Measurements from ENCODE around the gene FOXN3. TPM values are rescaled to one million over a fixed set of nuclear protein-coding genes. Genes with fewer than 3 reads are reported as not detected.

The FOXN3 gene
- total RNA-seq, 1 donor from 2014 or later: 41.4 TPM

- peaks cover 3% of the 10 kb centered on the region for H3K36me3 Mint-ChIP-seq (ENCODE audit: low read depth)
- no peak overlapping the region for H3K27ac Mint-ChIP-seq (ENCODE audit: unreplicated experiment)
- no peak for TF ChIP-seq CTCF (conservative IDR thresholded peaks at IDR 0.05)
- no peaks in the 10 kb centered on the region for H3K27me3 Mint-ChIP-seq (ENCODE audit: low read depth)
- no peak for DNase-seq (ENCODE audit: low read depth, low spot score)
- peaks cover 57% of the 10 kb centered on the region for H3K4me1 Mint-ChIP-seq
- peaks cover 3% of the 10 kb centered on the region for H3K9me3 Mint-ChIP-seq
- no peak overlapping the region for H3K4me3 Mint-ChIP-seq
These were observed 23.7 kb downstream of the FOXN3 start for GRCh38 chr14:89393222-89393745.

- Mint-ChIP-seq H3K27ac (ENCODE audit: unreplicated experiment) (no peak overlapping the region), H3K9me3 (peaks cover 3% of the 10 kb centered on the region), H3K4me1 (peaks cover 56% of the 10 kb centered on the region), H3K4me3 (no peak overlapping the region), H3K36me3 (ENCODE audit: low read depth) (peaks cover 3% of the 10 kb centered on the region), H3K27me3 (ENCODE audit: low read depth) (no peaks in the 10 kb centered on the region)
- DNase-seq (ENCODE audit: low read depth, low spot score): no peak
- TF ChIP-seq CTCF (conservative IDR thresholded peaks at IDR 0.05): no peak
These were observed 24.9 kb downstream of the FOXN3 start for GRCh38 chr14:89392181-89392580.

- Mint-ChIP-seq H3K27ac (ENCODE audit: unreplicated experiment) (no peak overlapping the region), H3K9me3 (no peaks in the 10 kb centered on the region), H3K36me3 (ENCODE audit: low read depth) (peaks cover 3% of the 10 kb centered on the region), H3K4me1 (peaks cover 56% of the 10 kb centered on the region), H3K27me3 (ENCODE audit: low read depth) (no peaks in the 10 kb centered on the region), H3K4me3 (no peak overlapping the region)
- no peak for TF ChIP-seq CTCF (conservative IDR thresholded peaks at IDR 0.05)
- DNase-seq (ENCODE audit: low read depth, low spot score): no peak
These were observed 25.5 kb downstream of the FOXN3 start for GRCh38 chr14:89391556-89391955.

- no peaks in the 10 kb centered on the region for H3K27me3 Mint-ChIP-seq (ENCODE audit: low read depth)
- H3K36me3 Mint-ChIP-seq (ENCODE audit: low read depth): peaks cover 1% of the 10 kb centered on the region
- H3K4me1 Mint-ChIP-seq: peaks cover 57% of the 10 kb centered on the region
- no peak for TF ChIP-seq CTCF (conservative IDR thresholded peaks at IDR 0.05)
- DNase-seq (ENCODE audit: low read depth, low spot score): no peak
- H3K27ac Mint-ChIP-seq (ENCODE audit: unreplicated experiment): no peak overlapping the region
- H3K4me3 Mint-ChIP-seq: no peak overlapping the region
- no peaks in the 10 kb centered on the region for H3K9me3 Mint-ChIP-seq
These were observed 25.9 kb downstream of the FOXN3 start for GRCh38 chr14:89391123-89391522.

- peaks cover 43% of the 10 kb centered on the region for H3K4me1 Mint-ChIP-seq
- DNase-seq (ENCODE audit: low read depth, low spot score): no peak
- H3K27ac Mint-ChIP-seq (ENCODE audit: unreplicated experiment): no peak overlapping the region
- H3K4me3 Mint-ChIP-seq: no peak overlapping the region
- TF ChIP-seq CTCF (conservative IDR thresholded peaks at IDR 0.05): no peak
- no peaks in the 10 kb centered on the region for H3K27me3 Mint-ChIP-seq (ENCODE audit: low read depth)
- H3K9me3 Mint-ChIP-seq: no peaks in the 10 kb centered on the region
- H3K36me3 Mint-ChIP-seq (ENCODE audit: low read depth): no peaks in the 10 kb centered on the region
These were observed 28.2 kb downstream of the FOXN3 start for GRCh38 chr14:89388853-89389252.

All from neural crest cell (in vitro differentiated cells).